Limb (tissue), 2 donors: ENCODE results near the gene PNPT1.

Source experiments
- DNase-seq, 2 donors: peaks; one replicate each; pipeline ENCODE4 v3.0.0-alpha.2; 2016; ENCODE audit errors: extremely low spot score in 2 of 2

Gene PNPT1

DNA sequence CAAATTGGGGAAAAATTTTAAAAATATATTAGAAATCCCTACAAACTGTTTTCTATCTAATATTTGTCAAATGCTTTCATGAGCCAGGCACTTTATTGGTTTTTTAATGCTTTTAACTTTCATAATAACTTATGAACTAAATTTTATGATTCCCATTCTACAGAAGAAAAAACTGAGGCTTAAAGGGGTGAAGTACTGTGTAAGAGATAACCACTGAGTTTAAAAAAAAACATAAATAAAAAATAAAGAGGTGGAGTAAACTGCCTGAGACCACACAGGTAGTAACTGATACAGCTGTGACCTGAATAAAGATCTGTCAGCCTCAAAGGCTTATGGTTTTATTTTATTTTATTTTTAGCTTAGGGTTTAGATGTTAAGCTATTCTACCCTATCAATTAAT, 24.7 kb downstream of the PNPT1 start:
- no peak for DNase-seq

DNA sequence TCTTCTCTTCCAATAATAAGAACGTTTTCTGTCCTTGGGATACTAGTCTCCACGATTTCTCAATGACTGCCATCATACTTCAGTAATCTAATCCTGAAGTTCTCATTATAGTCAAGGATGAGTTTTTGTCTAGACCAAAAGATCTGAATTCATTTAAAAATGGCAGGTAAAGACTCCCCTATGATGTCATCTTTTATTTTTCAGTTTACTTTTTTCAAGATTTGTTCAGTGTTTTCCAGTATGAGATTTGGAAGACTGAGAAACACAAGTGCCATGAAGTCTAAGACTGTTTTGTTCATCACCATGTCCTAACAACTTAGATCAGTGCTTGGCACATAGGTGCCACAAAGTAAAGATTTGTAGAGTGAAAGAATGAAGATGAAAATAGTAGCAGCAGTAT, 40.4 kb downstream of the PNPT1 start:
- no peak for DNase-seq

DNA sequence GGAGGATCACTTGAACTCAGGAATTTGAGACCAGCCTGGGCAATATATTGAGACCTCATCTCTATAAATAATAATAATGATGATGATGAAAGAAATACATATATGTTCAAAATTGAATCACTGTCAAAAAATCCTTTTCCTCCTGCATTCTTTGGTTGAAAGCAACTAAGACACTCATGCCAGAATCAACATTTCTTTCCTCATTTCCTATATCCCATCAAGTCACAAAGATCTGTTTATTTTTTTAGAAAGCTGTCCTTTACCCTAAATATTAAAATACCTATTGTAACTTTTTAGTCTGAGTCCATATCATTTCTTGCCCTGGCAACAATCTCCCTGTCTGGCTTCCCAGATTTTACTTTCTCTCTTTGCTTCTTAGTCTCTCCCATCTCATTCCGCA, 44.4 kb downstream of the PNPT1 start:
- DNase-seq = no peak

DNA sequence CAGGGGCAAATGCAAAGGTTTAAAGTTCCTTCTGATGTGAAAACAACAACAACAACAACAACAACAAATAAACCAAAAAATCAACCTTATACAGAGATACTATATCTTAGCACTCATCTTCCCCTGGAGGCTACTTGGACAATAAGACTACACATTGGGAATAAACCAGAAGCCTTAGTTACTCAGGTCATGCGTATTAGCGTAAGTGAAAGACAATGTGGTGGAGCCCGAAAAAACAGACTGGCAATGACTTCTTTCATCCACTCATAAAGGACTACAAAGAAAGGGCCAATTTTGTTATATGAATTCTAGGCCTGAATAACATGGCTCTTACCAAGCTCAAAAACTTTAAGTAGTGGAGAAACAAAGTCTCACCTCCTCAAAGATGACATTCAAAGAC, 56.8 kb downstream of the PNPT1 start:
- DNase-seq = no peak

DNA sequence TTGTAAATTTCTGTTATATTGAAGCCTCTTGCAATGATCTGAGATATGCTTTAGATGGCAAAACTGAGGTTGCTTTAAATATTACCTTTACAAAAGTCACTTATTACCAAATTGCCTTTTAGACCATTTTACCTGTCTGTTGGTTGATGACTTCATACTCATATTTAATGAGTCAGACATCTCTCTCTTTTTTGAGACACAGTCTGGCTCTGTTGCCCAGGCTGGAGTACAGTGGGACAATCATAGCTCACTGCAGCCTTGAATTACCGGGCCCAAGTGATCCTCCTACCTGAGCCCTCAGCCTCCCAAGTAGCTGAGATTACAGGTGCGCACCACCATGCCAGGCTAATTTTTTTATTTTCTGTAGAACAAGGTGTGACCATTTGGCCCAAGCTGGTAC, 64.7 kb downstream of the PNPT1 start:
- no peak for DNase-seq

DNA sequence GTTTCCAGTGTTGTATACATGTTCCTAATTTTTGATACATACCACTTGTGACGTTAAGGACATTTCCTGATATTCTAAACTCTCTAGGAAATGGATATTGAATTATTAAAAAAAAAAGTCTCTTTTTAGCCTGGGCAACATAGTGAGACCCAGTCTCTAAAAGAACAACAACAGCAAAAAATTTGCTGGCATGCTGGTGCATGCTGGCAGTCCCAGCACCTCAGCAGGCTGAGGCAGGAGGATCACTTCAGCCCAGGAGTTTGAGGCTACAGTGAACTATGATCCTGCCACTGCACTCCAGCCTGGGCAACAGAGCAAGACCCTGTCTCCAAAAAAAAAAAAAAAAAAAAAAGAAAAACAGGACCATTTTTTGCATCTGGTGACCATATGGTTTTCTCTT, 65.7 kb downstream of the PNPT1 start:
- DNase-seq = no peak

DNA sequence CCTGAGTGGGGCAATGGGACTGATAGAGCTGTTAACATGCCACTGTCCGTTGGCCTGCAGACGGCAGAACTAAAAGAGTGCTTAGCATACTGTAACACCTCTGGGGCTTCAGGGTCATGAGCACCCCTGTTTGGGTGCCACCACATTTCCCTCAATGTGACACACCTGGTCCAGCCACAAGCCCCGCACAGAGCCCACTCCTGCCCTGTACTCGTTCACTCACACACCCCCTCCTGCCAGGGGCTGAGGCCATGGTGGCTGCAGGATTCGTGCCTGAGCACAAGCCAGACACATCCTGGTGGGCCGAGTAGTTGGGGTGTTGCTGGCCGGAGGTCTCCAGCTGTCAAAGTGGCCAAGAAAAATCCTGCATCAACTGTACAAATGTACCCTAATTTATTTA, 71.8 kb downstream of the PNPT1 start:
- DNase-seq = no peak

DNA sequence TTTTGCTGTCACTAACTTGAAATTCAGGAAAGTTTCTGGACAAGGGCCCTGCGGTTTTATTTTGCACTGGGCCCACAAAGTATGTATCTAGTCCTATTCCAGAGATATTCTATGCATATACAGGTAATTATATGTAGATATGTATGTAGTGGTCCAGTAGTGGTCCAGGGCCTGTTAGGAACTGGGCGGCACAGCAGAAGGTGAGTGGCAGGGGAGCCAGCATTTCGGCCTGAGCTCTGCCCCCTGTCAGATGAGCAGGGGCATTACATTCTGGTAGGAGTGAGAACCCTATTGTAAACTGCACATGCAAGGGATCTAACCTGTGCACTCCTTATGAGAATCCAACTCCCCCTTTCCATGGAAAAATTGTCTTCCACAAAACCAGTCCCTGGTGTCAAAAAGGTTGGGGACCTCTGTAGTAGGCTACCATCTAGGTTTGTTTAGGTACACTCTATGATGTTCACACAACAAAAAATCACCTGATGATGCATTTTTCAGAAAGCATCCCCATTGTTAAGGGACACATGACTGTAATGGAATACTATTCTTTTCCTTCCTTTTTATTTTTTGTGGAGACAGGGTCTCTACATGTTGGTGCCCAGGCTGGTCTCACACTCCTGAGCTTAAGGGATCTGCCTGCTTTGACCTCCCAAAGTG, 73.4 kb downstream of the PNPT1 start:
- no peak for DNase-seq

DNA sequence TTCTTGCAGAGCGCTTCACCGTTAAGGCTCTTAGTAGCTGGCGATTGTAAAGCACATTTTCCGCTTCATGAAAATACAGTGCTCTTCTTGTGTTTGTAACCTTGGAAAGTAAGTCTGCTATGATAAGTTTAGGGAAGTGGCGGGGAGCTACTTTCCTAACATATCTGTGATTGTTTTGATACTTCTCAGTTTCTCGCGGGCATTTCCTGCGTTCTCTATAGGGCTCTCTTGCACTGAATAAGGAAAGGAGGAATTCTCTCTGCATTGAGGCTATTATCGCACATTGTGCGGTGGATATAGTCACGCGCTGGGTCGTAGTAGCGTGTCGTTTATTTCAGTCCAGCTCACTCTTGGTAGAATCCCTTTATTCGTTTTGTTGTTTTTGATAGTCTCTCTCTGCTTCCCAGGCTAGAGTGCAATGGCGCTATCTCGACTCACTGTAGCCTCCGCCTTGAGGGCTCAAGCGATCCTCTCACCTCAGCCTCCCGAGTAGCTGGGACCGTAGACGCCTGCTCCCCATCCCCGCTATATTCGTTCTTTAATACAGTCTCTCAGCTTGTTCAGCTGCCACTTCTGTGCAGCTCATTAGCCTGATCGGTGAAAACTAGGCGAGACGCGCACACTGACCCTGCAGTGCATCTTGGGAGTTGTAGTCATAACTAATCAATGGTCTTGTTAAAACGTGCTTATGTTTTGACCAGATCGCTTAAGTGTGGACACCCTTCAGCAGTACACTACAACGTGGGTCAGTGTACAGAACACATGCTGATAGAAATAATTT, 75.2 kb downstream of the PNPT1 start:
- DNase-seq = peak; percentile 66 to 75

DNA sequence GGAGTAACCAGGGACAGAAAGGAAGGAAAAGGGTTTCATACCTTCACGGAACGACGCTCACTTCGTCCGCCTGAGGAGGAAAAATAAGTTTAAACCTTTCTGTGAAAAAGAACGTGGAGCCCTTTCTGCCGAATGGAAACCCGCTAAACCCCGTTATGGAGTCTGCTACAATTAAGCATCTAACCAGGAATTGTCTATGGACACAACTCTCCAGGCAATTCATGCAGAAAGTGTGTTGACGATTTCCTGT, 75.7 kb downstream of the PNPT1 start:
- no peak for DNase-seq

DNA sequence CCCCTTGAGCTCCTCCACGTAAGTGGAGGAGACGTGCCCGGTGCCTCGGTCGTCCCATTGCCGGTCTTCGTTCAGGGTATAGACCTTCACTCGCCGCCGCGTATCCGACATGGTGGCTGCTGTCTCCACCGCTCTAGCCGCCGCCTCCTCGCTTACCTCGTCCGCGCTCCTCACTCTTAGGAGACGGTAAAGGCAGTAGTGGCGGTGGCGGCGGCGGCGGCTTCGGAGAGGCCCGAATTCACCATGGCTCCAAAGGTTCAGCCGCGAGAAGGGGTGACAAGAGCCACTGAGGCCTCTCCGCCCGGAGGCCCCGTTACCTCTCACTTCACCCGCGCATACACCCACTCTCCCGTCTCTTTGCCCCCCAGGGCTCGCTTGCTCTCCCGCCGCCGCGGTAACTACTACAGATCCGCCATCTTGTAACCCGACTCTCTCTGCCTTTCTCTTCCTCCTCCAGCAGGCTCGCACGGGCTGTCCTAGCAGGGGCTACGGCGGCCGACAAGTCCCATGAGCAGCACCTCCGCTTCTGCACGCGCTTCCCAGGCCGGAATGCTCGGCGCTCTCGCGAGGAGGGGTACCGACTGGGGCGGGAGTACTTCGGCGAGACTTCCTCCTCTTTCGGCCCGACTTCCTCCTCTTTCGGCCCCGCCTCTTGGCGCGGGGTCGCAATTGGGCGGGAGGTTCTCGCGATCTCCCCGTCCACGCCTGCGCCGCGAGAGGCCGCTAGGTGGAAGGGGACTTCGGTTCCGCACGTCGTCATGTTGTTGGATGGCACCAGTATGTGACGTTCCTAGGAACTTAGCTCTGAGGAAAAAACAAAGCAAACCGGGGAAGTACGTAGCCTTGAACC, 76.2 kb downstream of the PNPT1 start, which contains the start of gene PPP4R3B:
Gene PPP4R3B (minus strand): TSS at position 448 of the 850 bp plus-strand sequence. CDS start 337 bp downstream, at position 111.
- DNase-seq = peak; percentile 99 to 100

DNA sequence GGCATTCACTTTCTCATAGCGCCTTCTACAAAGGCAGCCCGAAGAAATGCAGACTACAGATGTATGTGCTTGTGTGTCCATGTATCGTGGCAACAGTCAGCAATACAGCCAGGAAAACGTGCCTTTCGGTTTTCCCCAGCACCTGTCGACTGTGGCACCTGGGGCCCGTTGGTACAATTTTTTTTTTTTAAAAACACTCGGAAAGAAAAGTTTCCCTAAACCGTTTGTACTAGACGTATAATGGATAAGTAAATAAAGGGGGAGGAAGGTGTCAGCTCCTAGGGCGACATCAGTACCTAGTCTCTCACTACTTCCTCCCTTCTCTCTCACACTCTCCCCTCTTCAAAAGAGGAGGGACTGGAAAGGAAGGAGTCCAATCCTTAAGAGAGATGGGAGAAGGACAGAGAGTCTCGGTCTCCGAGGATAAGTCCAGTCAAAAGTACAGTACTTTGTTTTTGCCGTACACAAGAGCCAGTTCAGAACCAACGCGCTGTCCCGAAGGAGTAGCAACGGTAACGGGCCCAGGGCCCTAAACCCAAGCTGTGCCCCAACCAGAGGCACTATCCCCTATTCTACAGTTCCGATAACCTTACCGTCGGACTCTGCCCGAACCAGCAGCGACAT, 77.0 kb downstream of the PNPT1 start:
- peak; percentile 35 to 51 for DNase-seq

DNA sequence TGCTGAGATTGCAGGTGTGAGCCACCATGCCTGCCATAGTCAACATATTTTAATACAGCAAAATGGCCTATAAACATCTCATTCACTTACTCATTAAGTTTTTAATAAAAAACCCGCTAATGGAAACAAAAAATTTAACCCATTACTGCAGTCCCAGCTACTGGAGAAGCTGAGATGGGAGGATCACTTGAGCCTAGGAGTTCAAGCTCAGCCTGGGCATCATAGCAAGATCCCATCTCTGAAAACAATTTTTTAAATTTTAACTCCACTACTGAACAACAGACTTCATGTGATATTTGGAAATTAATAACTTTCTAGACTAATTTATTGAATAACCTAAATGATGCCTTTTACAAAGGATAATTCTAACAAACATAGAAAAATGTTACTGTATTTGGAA, 81.6 kb downstream of the PNPT1 start:
- no peak for DNase-seq

DNA sequence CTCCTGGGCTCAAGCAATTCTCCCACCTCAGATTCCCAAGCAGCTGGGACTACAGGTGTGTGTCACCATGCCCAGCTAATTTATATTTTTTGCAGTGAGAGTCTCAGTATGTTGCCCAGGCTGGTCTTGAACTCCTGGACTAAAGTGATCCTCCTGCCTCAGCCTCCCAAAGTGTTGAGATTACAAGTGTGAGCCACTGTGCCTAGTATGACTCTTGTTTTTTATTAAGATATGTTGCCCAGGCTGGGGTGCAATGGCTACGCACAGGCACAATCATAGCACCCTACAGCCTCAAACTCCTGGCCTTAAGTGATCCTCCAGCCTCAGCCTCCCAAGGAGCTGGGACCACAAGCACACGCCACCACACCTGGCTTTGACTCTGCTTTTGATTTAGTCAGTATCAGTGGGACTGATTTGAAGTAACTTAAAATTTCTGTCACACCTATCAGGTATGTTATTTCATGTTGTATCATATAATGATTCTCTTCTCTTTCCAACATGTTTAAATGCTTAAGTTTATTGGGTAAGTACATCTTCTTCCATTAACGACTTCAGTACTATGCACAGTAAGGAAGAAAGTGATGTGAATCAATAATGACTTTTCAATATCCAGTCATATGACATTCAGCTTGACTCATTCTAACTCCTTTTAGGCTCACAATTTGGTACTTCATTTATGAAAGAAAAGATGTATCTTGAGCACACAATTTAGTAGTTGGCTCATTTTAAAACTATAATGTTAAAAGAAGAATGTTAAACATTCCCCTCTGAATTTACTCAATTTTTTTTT, 82.5 kb downstream of the PNPT1 start:
- no peak for DNase-seq

DNA sequence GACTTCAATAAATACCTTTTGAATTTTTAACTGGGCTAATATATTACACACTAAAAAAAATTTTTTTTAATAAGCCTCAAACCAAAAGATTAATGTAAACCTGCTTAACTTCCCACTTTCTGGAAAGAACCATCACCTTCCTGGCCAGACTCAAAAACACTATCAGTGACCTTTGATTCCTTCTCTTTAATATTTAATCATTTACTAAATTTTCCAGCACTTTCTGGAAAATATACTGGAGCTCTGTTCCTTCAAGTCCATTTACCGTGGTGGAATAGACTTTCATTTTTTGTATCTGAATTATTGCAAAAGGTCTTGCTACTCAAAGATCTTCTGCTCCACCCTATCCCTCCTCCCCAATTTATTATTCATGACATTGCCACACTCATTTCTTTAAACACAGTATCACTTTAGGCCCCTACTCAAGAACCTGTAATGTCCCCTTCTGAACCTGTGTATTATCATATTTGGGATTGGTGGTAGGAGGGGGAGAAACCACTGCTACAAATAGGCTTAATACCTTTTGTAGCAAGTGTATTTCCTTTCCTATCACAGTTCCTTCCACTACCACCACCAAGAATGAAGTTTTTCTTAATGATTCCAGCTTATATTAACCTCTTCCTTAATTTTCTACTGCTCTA, 83.6 kb downstream of the PNPT1 start:
- no peak for DNase-seq

DNA sequence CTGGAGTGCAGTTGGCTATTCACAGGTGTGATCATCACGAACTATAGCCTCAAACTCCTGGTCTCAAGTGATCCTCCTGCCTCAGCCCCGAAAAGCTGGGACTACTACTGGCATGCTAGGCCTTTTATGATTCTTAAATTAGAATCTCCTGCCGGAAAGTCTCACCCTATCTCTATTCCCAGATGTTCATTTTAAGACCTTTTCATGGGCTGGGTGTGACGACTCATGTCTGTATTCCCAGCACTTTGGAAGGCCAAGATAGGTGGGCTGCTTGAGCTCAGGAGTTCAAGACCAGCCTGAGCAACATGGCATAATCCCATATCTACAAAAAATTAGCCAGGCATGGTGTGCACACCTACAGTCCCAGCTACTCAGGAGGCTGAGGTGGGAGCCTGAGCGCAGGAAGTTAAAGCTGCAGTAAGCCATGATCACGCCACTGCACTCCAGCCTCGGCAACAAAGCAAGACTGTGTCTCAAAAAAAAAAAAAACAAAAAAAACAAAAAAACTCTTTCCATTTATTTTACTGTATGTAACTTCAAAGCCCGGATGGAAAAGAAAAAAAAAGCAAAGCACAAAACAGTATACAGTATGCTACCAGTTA, 84.3 kb downstream of the PNPT1 start:
- no peak for DNase-seq

DNA sequence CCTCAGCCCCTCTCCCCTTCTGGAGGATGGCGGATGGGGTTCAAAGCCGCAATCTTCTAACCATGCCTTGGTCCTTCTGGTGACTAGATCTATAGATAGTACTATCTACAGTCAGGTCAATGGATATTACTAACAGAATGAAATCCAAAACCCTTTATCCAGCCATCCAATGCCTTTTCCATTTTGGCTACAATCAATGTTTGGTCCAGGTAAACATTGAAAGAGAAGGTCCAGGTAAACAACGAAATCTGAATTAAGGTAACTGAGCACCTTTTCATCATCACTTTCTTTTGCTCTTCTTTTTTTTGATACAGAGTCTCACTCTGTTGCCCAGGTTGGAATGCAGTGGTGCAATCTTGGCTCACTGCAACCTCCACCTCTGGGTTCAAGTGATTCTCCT, 85.9 kb downstream of the PNPT1 start:
- DNase-seq = no peak

DNA sequence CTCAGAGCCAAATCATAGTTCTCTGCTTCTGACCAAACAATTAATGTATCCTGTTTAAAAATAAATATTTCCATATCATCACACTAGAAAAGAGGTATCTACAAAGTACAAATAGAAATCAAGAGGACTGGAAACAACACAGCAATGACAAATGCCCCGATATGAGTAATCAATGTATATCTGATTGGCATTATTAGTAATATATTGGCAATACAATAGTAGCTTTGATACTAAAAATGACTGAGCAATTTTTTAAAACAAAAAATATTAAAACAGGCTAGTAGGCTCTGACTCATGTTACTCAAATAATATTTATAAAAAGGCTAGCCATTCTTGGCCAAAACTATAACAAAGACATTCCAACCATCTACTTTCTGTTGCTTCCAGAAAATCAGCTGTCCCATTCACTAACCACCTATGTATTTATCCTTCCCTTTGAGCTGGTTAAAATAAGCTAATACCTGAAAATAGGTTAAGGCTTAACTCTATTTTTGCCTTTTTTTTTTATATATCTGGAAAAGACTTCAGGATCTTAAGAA, 89.5 kb downstream of the PNPT1 start:
- DNase-seq = no peak

DNA sequence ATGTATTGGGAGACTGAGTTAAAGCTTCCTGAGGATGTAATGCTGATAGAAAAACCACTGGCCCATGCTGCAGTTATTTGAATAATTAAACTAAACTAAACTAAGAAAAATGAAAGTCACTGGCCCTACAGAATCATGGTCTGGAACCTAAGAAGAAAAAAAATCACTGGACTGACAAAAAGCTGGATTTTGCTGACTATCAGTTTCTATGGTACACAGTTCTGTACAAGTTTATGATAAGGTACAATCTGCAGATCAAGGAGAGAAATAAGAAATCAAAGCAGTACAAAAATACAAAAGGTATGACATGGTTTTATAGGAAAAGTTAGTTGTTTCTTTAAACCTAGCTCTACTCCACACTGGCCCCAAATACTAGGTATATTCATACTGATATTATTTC, 91.8 kb downstream of the PNPT1 start:
- DNase-seq = no peak
